CD4-positive, alpha-beta T cell treated with Interleukin-12 subunit alpha and Interleukin-12 subunit beta, for 1 hour (primary cell): ENCODE results near the gene PCP4.
"Not testable (repeated sequence)": the region's sequence is repeated elsewhere in the genome, so short reads cannot be mapped to it uniquely, and the experiment has no call there.

Experiments used
- DNase-seq: peaks from one replicate; pipeline ENCODE4 v3.0.0-alpha.2; 2020

Gene PCP4

GRCh38 chr21:39869141-39869818, 2.0 kb downstream of the PCP4 start:
- no peak for DNase-seq

- DNase-seq, result no peak
Measured at GRCh38 chr21:39873687-39874086, 6.4 kb downstream of the PCP4 start.

- no peak for DNase-seq
Measured at GRCh38 chr21:39874206-39874605, 7.0 kb downstream of the PCP4 start.

GRCh38 chr21:39874759-39875158, 7.5 kb downstream of the PCP4 start:
- no peak for DNase-seq

- no peak for DNase-seq
Measured at GRCh38 chr21:39881661-39882060, 14.4 kb downstream of the PCP4 start.

DNA sequence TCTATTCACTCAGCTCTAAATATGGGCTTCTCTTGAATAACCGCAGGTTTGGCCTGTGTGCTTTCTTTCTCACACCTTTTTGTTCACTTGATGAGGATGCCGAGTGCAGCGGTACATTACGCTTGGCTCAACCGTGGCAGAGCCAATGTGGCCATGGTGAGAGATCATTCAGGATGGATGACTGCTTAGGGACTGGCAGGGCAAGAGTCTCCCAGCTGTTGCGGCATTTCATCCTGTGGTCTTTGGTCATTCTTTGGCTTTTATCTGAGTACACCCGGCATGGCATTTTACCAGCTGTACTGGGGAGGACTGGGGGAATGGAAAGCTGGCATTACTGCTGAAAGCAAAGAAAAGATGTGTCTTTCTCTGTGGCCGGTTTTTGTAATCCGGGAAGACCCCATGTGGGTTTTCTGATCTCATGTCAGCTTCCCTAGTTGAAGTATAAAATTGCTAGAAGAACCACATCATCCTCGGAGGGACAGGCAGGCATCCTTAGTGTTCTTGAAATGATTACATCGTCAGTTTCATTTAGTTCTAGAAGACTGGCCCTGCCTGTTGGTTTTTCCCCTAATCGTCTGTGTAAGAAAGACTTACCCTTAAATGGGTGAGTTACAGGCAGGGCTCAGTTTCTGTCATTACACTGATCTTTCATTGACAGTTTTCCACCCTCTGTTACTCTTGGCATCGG, 15.1 kb downstream of the PCP4 start:
- DNase-seq, result no peak

DNA sequence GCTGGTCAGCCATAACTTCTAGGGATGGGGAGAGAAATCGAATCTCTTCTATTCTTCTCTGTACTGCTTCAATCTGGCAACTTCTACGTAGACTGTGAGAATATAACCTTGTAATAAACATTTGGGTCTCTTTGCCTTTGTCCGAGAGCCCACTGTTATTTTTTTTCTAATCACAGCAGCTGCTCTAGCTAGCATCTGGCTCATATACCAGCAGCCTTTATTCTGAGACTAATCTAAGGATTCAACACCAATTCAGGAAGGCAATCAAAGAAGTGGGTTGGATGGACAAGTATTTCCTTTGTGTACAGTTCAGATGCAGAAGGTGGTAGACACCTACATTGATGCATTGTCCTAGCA, 15.6 kb downstream of the PCP4 start:
- no peak for DNase-seq

- DNase-seq, result no peak
Measured at GRCh38 chr21:39885119-39885848, 18.0 kb downstream of the PCP4 start.

- no peak for DNase-seq
Measured at GRCh38 chr21:39888848-39889247, 21.6 kb downstream of the PCP4 start.

- no peak for DNase-seq
Measured at GRCh38 chr21:39891111-39891510, 23.9 kb downstream of the PCP4 start.

- DNase-seq, result not testable (repeated sequence)
Measured at GRCh38 chr21:39891863-39892262, 24.6 kb downstream of the PCP4 start.

- no peak for DNase-seq
Measured at GRCh38 chr21:39900491-39900890, 33.3 kb downstream of the PCP4 start.

DNA sequence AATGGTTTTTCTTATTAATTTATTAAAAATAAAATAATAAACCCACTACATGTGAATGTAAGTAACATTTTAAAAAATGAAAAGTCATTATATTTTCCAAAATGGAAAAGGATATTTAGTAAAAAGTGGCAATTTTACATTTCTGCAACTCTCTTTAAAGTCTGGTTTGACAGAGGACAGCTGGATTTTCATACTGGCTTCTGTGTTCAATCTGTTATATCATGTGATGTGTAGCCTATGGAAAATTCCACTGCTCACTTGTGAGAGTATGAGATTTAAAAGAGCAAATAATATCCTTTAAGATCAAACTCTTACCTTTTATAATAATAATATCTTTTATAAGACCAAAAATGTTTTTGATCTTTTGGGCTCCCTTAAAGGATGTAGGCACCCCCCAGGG, 33.7 kb downstream of the PCP4 start:
- DNase-seq, result no peak

DNA sequence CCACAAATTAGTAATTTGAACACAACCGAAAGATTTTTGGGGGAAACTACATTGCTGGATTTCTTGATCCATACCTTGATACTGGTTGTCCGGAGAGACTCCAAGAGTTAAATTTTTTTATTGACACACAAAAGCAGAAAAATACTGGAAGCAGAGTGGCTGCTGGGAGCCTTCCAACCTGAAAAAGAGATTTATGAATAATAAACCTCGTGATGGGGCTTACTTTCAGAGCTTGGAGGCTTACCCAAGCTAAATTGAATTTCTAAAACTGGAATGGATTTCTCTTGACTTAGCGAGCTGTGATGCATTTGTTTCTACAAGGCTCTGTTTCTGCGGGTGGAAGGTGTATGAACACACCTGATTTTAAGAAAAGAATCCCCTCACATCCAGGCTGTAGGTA, 35.7 kb downstream of the PCP4 start:
- no peak for DNase-seq

GRCh38 chr21:39904457-39904856, 37.2 kb downstream of the PCP4 start:
- no peak for DNase-seq

DNA sequence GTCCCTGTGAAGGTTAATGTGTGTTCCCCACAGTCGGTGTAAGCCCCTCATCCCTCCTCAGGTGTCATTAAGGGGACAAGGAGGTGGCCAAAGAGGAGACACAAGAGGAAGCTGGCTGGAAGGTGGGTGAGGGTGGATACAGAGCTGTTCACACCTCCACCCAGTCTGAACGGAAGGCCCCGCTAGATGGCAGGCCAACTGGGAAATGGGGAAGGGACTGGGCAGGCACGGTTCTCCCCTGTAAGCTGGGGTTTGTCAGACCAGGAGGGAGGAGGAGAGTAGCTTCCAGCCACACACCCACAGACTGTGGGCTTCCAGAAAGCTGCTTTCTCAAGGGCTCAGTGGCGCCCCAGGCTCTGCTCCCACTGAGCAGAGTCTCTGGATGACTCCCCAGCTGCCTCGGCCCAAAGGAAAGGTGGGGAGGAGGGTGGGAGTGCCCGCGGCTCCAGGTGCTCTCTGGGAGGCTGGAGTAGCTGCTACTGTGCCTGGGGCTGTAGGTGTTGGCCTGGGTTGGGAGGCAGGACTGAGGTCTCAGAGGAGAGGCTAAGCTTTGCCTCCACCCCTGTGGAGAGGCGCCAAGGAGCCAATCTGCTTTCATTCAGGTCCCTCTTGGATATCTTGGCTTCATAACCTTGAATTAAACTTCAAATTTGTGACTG, 41.2 kb downstream of the PCP4 start:
- DNase-seq, result no peak

DNA sequence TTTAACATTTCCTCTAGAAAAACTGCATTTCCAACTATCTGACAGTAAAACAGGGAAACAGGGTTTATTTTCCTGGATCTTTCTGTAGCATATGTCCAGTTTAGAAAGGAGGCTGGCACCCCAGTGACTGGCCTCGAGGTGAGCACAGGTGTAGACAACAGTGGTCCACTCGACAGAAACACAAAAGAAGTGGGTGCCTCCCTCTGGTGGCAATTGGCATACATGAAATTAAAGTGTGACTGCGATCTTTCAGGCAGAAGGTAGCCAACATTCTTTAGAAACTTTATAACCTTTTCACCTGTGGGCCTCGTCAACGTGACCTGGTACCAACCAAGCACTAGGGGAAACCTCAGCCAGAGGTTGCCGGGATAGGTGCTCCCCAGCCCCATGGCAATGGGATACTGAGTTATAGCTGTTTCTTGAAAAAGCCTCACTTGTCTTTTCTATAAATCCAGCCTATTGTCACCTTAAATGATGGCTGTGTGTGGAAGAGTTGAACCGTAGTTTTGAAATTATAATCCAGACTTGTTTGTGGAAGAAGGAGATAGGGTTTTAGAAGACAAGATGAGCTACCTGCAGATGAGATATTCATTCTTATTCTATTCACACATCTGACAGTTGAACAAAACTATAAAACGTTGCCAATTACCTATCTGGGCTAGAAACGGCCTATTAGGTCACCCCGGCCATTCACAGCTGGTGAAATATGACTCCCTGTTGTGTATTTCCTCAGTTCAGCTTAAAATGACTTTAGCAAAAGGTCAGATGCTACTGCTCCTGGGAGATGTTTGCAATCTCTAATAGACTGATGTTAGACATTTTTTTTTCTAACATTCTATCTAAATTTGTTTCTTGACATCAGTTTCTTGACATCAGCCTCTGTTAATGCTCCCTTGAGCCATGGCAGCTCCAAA, 44.3 kb downstream of the PCP4 start:
- no peak for DNase-seq

DNA sequence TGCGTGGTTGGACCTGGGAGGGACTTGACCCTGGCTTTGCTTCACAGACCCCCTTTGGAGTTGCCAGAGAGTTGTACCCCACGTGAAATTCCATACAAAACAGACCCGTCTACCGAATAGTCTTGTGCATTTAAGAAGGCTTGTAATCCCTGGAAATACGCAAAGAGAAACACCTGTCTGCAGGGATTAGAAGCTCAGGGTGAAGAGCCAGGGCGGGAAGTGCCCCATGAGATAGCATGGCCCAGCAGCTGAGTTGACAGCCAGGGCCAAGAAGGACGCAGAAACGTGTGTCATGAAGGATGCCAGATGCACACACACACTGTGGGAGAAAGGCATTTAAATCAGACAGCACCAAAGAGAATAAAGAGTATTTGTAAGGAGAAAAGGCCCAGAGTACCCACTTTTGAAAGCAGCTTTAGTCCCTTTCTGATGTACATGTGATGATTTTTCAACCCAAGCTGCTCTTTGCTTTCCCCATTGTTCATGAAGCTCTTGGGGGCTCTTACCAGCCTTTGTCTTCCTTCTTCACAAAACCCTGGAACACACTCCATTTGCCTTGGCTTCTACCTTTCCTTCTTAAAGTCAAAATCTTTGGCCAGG, 46.6 kb downstream of the PCP4 start:
- no peak for DNase-seq

DNA sequence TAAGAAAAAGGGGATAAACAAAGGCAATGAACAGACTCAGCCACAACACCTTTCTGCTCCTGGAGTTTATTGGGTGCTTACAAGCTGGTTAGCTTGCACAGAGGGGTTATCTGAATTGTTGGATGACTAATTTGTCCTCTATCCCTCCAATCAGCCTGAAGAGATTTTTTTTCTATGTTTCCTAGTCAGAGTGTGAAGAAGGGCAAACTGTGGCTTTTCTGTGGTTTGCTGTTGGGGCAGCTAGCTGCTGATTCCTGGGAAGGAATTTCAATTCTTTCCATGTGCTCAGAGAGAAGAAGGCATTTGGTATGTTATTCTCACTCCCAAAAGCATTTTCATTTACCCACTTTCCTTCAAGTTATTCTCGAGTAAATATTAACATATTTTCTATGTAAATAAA, 48.6 kb downstream of the PCP4 start:
- DNase-seq, result no peak

- no peak for DNase-seq
Measured at GRCh38 chr21:39918558-39918957, 51.3 kb downstream of the PCP4 start.

- DNase-seq, result no peak
Measured at GRCh38 chr21:39923476-39923875, 56.2 kb downstream of the PCP4 start.
